Endothelial cell of umbilical vein (primary cell): ENCODE results near the gene KCNH5. TPM values are rescaled to one million over a fixed set of nuclear protein-coding genes. Genes with fewer than 3 reads are reported as not detected.

Experiments
- BruUV-seq: library from RNA; stranded (reverse); fragments of 400-500 nt; replicated peaks from 2 replicates; lab custom pipeline; 2021; lab: Mats Ljungman, UMichigan
- CTCF ChIA-PET: fragments of 300-600, 350-600 bp; sonication (Branson Sonifier 250); formaldehyde crosslinking; loops from one replicate; lab custom pipeline; 2021; ENCODE audit warnings: antibody characterized with exemption, inconsistent platforms; lab: Charles Lee
- POLR2A ChIA-PET: fragments of 300-600, 350-600 bp; sonication (Branson Sonifier 250); formaldehyde crosslinking; loops from one replicate; lab custom pipeline; 2021; ENCODE audit warnings: antibody characterized with exemption, inconsistent platforms; lab: Charles Lee
- DNase-seq: peaks from one replicate; pipeline ENCODE4 v3.0.0-alpha.2; 2011; ENCODE audit warnings: low read depth, low spot score
- FAIRE-seq: peaks from 2 replicates; lab custom pipeline; 2011; peaks lifted over from hg19 to GRCh38; lab: Jason Lieb, UNC
- H2AFZ ChIP-seq: 2 replicates; pipeline ENCODE4 v1.6.0; 2012; ENCODE audit warnings: low read depth, low read length, control low read depth, inconsistent platforms
- H3K27ac ChIP-seq: 2 replicates; pipeline ENCODE4 v1.5.1; 2011; ENCODE audit warnings: low read depth, mild to moderate bottlenecking, control low read depth, low read length, moderate library complexity; ENCODE audit not compliant: insufficient read depth
- H3K27me3 ChIP-seq, 2 experiments: 2 replicates each; pipeline versions ENCODE4 v1.6.0 to v1.6.1; 2011; ENCODE audit warnings: low read length in 2 of 2, mixed read lengths in 1 of 2; ENCODE audit not compliant: control insufficient read depth in 2 of 2, insufficient read depth in 2 of 2
- H3K36me3 ChIP-seq, 2 experiments: 2 replicates in 1 of 2; 3 replicates in 1 of 2; pipeline ENCODE4 v1.5.1; 2011; ENCODE audit warnings: low read length in 2 of 2, mild to moderate bottlenecking in 1 of 2, moderate library complexity in 1 of 2; ENCODE audit not compliant: control insufficient read depth in 2 of 2, insufficient read depth in 2 of 2; ENCODE audit errors: extremely low read depth in 1 of 2
- H3K4me1 ChIP-seq: 3 replicates; pipeline ENCODE4 v1.5.1; 2011; ENCODE audit warnings: mild to moderate bottlenecking, low read length; ENCODE audit not compliant: control insufficient read depth, insufficient read depth; ENCODE audit errors: extremely low read depth
- H3K4me2 ChIP-seq: 2 replicates; pipeline ENCODE4 v1.6.1; 2011; ENCODE audit warnings: low read length, control low read depth, mixed read lengths; ENCODE audit not compliant: insufficient read depth
- H3K4me3 ChIP-seq, 3 experiments: fragments of 200-600 bp in 1 of 3; sonication (generic), shearing (Covaris generic) in 1 of 3; replicated peaks in 1 of 3; 2 replicates each; pipeline ENCODE4 v1.5.1; 2011 to 2016; ENCODE audit warnings: control low read depth in 3 of 3, low read length in 3 of 3, mild to moderate bottlenecking in 2 of 3, inconsistent platforms in 1 of 3, low read depth in 1 of 3, moderate library complexity in 1 of 3; ENCODE audit not compliant: insufficient read depth in 1 of 3
- H3K79me2 ChIP-seq: 2 replicates; pipeline ENCODE4 v1.6.0; 2012; ENCODE audit warnings: low read length, inconsistent platforms; ENCODE audit not compliant: control insufficient read depth, insufficient read depth
- H3K9ac ChIP-seq: replicated peaks from 2 replicates; pipeline ENCODE3; 2011; ENCODE audit warnings: low read length, control low read depth; ENCODE audit not compliant: insufficient read depth; ENCODE audit errors: extremely low read depth
- H3K9me1 ChIP-seq: replicated peaks from 3 replicates; pipeline ENCODE4 v1.6.0; 2011; ENCODE audit warnings: mild to moderate bottlenecking, low read length; ENCODE audit not compliant: control insufficient read depth, insufficient read depth; ENCODE audit errors: extremely low read depth
- H3K9me3 ChIP-seq: replicated peaks from 2 replicates; pipeline ENCODE4 v1.5.1; 2012; ENCODE audit warnings: low read length, inconsistent platforms; ENCODE audit not compliant: control insufficient read depth, insufficient read depth
- H4K20me1 ChIP-seq: replicated peaks from 2 replicates; pipeline ENCODE3; 2011; ENCODE audit warnings: mild to moderate bottlenecking, low read length; ENCODE audit not compliant: control insufficient read depth, insufficient read depth; ENCODE audit errors: extremely low read depth
- EZH2 ChIP-seq: IDR thresholded peaks from 2 replicates; pipeline ENCODE4 v1.6.1; 2012; ENCODE audit warnings: borderline replicate concordance, low read depth, mild to moderate bottlenecking, moderate library complexity, low read length, inconsistent platforms; ENCODE audit not compliant: severe bottlenecking
- FOS ChIP-seq: IDR thresholded peaks from 2 replicates; pipeline ENCODE4 v1.6.1; 2011; ENCODE audit warnings: mild to moderate bottlenecking, low read length, moderate library complexity, borderline replicate concordance; ENCODE audit not compliant: insufficient read depth
- GATA2 ChIP-seq: IDR thresholded peaks from 2 replicates; pipeline ENCODE4 v1.7.0; 2011; ENCODE audit warnings: low read depth, mild to moderate bottlenecking, moderate library complexity, mixed read lengths, low read length; ENCODE audit not compliant: insufficient read length, insufficient read depth
- JUN ChIP-seq: IDR thresholded peaks from 2 replicates; pipeline ENCODE4 v1.6.1; 2011; ENCODE audit warnings: borderline replicate concordance, low read depth; ENCODE audit not compliant: insufficient read length, insufficient read depth
- MYC ChIP-seq: IDR thresholded peaks from one replicate; pipeline ENCODE4 v1.6.1; 2011; ENCODE audit warnings: mild to moderate bottlenecking, low read depth, low read length
- POLR2A ChIP-seq: IDR thresholded peaks from 2 replicates; pipeline ENCODE4 v1.6.1; 2012; ENCODE audit warnings: low read depth, mild to moderate bottlenecking, control low read depth, low read length
- POLR2AphosphoS5 ChIP-seq: IDR thresholded peaks from 2 replicates; pipeline ENCODE4 v1.6.1; 2012; ENCODE audit warnings: low read depth, mild to moderate bottlenecking, control low read depth, low read length, moderate library complexity; ENCODE audit not compliant: insufficient read depth
- dilution Hi-C: fragments of 300-500 bp; cut with MboI; formaldehyde crosslinking; loops from one replicate; pipeline ENCODE4 v1.15.0; 2019; ENCODE audit warnings: low sequenced_read_pairs; ENCODE audit not compliant: extremely low pct_ligation_motif_present
- intact Hi-C: fragments of 100-400 bp; cut with micrococcal nuclease; formaldehyde crosslinking; loops from one replicate; pipeline ENCODE4 v1.10.0; 2022
- polyA plus RNA-seq, 4 experiments: library from polyadenylated mRNA; depleted of rRNA in 3 of 4; stranded (reverse) in 3 of 4; unstranded in 1 of 4; fragments of >200 nt; gene quantifications; 2 replicates each; pipeline versions ENCODE4 v1.2.1 to v1.2.3, GENCODE V29; 2011 to 2012; ENCODE audit warnings: missing spikeins in 1 of 4
- total RNA-seq: library from RNA; stranded (reverse); gene quantifications from 2 replicates; pipeline ENCODE4 v1.2.3, GENCODE V29; 2021
- TF ChIP-seq, protein P1 (sequence below), 2 donors: IDR thresholded peaks; 1 replicate in 1 of 2; 2 replicates in 1 of 2; pipeline ENCODE4 v1.5.1; 2011; ENCODE audit warnings: low read length in 2 of 2, mild to moderate bottlenecking in 2 of 2, moderate library complexity in 2 of 2, control low read depth in 1 of 2, inconsistent platforms in 1 of 2, low read depth in 1 of 2; ENCODE audit not compliant: insufficient read depth in 1 of 2; ENCODE audit errors: extremely low read depth in 1 of 2
- TF ChIP-seq, protein P2 (sequence below): IDR thresholded peaks from 2 replicates; pipeline ENCODE4 v1.6.1; 2011; ENCODE audit not compliant: insufficient read depth, insufficient read length

Gene KCNH5
- total and polyA plus RNA-seq, 2 donors (not counting 3 experiments of a cell fraction or from before 2014, with no cell fraction given) = not detected

DNA sequence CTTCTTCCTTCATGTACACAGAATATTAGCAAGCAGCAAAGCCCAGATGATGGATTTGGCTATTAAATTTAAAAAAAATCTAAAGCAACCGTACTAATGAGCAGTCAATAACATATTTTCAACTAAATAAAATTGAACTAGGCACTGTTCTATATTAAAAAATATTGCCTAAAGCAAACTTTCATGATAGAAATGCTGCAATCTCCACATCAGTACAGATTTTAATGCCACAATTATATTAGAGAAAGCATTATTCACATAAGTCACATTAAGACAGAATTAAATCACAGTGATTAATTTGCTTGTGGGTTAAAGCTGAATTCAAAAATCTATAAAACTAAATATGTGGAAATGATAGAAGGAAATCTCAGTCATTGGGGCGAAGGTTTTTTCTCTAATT, 200.7 kb downstream of the KCNH5 start:
- Histone ChIP-seq H3K27me3 (no peaks in the 10 kb centered on the region), H3K4me2 (no peak overlapping the region), H4K20me1 (no peaks in the 10 kb centered on the region), H3K36me3 (no peaks in the 10 kb centered on the region), H3K79me2 (no peaks in the 10 kb centered on the region), H3K9ac (no peak overlapping the region), H3K4me3 (no peak overlapping the region), H3K27ac (no peak overlapping the region), H2AFZ (no peak overlapping the region), H3K4me1 (no peaks in the 10 kb centered on the region), H3K9me3 (no peaks in the 10 kb centered on the region), H3K9me1 (peaks cover under 1% of the 10 kb centered on the region)
- POLR2A ChIA-PET = no interaction called here
- intact Hi-C loops = no loop called here
- no peak for DNase-seq
- no TSS peak for BruUV-seq
- no peak for FAIRE-seq
- no peak for TF ChIP-seq MYC
- no peak for TF ChIP-seq GATA2
- TF ChIP-seq, protein P1, sequence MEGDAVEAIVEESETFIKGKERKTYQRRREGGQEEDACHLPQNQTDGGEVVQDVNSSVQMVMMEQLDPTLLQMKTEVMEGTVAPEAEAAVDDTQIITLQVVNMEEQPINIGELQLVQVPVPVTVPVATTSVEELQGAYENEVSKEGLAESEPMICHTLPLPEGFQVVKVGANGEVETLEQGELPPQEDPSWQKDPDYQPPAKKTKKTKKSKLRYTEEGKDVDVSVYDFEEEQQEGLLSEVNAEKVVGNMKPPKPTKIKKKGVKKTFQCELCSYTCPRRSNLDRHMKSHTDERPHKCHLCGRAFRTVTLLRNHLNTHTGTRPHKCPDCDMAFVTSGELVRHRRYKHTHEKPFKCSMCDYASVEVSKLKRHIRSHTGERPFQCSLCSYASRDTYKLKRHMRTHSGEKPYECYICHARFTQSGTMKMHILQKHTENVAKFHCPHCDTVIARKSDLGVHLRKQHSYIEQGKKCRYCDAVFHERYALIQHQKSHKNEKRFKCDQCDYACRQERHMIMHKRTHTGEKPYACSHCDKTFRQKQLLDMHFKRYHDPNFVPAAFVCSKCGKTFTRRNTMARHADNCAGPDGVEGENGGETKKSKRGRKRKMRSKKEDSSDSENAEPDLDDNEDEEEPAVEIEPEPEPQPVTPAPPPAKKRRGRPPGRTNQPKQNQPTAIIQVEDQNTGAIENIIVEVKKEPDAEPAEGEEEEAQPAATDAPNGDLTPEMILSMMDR (IDR thresholded peaks at IDR 0.05; ENCODE audit: extremely low read depth in 1 of 2, insufficient read depth in 1 of 2, low read depth in 1 of 2, low read length in 2 of 2) = no peak
- TF ChIP-seq FOS = no peak
- TF ChIP-seq, protein P2, sequence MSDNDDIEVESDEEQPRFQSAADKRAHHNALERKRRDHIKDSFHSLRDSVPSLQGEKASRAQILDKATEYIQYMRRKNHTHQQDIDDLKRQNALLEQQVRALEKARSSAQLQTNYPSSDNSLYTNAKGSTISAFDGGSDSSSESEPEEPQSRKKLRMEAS = no peak
- no peak for TF ChIP-seq EZH2
- TF ChIP-seq JUN = no peak
- no peak for TF ChIP-seq POLR2A
- TF ChIP-seq POLR2AphosphoS5 = no peak
- CTCF ChIA-PET = no interaction called here
- dilution Hi-C loops = no loop called here
